HG03196 (cell line): ENCODE data around the gene ZNF423.
A peak's percentile ranks its signal among the peaks of the same experiment; 100 is the strongest.

Source experiments
- ATAC-seq: cut with Tn5 transposase; IDR thresholded peaks from one replicate; pipeline ENCODE4 v1.9.1; 2021; ENCODE audit not compliant: unreplicated experiment

ZNF423 gene

GRCh38 chr16:49455181-49455990 is 400.5 kb downstream of the ZNF423 start:
- ATAC-seq: no peak

DNA sequence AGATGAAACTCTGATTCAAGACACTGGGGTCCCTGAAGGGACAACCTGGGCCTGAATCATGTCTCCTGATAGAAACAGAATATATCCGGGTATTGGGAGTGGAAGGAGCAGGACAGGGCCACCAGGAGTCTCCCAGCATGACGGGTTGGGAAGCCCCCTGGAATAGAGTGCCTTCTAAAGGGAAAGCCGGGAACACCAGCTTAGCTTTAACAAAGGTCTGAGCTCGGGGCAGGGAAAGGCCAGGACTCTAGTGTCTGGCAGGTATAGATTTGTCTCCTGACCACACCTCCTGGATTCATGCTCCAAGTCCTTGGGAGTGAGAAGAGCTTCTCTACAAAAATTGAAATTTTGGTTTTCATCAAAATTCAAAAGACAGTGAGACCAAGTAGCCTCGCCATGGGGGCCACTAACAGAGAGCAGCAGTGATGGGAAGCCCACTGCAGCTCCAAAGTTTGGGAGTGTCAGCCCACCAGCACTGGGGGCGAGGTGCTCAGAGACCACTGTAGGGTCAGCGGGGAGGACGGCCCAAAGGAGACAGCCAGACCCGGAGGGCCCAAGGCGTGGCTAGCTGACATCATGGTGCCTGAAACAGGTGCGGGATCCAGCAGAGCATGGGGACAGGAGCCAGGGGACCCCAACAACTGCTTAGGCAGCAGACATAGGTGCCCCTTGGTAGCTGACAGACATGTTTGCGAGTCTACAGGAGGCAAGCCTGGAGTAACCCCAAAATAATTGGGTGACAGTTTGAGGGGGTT is 401.3 kb downstream of the ZNF423 start:
- ATAC-seq: no peak

GRCh38 chr16:49453983-49454382 is 401.9 kb downstream of the ZNF423 start:
- no peak for ATAC-seq

- no peak for ATAC-seq
Measured at GRCh38 chr16:49453021-49453420, 402.9 kb downstream of the ZNF423 start.

DNA sequence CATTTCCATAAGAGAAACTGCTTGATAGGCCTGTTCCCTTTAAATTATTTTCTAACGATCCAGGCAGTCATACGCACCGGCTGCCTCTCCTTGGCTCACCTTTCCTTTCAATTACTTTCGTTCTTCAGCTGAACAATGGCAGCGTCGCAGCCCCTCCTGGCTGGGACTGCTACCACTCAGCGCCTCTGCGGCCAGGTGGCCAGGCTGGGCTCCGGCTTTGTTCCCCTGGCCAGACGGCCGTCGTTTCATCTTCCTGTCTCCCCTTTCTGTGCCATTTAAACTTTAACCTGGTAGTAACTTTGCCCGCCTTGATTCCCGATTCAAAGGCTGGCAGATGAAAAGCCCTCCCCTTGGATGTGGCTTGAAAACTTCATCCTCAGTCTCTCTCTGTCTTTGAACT is 403.3 kb downstream of the ZNF423 start:
- ATAC-seq: no peak

GRCh38 chr16:49452108-49452507 is 403.8 kb downstream of the ZNF423 start:
- ATAC-seq: no peak

- ATAC-seq: no peak
Measured at GRCh38 chr16:49446805-49447204, 409.1 kb downstream of the ZNF423 start.

DNA sequence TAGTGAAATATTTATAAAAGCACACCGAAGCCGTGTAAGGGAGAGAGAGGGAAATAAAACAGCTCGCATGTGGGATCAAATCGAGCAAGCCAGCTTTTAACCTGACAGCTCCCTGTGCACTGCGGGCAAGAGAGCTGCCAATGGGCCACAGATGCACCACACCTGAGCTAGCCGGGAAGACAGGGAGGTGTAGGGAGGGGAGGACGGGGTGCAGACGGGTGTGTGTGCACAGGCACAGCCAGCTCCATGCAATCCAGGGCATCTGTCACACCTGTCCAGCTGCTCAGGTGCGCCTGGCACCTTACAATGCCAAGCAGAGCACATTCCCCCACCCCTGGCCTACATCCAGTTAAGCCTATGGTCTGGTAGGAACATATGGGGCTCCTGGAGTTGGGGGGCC is 412.3 kb downstream of the ZNF423 start:
- ATAC-seq: no peak

GRCh38 chr16:49442805-49443204 is 413.1 kb downstream of the ZNF423 start:
- no peak for ATAC-seq

GRCh38 chr16:49441366-49441780 is 414.5 kb downstream of the ZNF423 start:
- ATAC-seq: peak; percentile 98

DNA sequence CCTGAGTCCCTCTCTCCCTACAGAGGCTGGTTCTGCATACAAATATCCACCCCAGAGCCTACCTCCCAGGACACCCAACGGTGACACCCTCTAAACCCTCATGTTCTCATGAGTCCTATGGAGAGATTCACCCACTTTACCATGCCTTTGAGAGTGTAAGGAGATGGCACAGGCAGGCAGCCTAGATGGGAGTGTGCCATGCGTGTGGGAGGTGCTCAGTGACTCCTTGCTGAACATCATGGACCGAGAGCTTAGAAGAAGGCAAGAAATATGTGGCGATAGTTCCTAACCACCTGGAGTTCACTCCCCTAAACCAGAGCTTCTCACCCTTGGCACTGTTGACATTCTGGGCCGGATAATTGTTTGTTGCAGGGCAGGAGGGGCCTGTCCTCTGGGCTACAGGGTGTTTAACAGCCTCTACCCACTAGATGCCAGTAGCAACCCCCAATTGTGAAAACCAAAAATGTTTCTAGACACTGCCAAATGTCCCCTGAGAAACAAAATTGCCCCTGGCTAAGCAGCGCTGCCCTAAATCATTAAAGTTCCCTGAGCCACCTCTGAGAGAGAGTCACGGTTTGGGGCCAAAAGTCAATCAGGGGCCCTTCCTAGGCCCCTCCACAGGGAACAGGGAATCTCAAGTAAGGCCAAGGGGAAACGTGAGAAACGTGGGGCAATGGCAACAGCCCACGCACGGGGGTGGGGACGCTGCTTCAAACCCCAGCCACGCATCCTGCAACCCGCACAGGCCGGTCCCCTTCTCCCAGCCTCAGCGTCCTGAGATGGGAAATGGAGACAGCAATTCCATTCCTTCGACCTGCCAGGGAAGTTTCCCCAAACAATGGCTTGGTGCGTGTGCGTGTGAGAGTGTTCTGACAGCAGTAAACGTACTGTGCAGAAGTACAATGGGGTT is 415.5 kb downstream of the ZNF423 start:
- ATAC-seq: no peak

- no peak for ATAC-seq
Measured at GRCh38 chr16:49439676-49440075, 416.2 kb downstream of the ZNF423 start.

DNA sequence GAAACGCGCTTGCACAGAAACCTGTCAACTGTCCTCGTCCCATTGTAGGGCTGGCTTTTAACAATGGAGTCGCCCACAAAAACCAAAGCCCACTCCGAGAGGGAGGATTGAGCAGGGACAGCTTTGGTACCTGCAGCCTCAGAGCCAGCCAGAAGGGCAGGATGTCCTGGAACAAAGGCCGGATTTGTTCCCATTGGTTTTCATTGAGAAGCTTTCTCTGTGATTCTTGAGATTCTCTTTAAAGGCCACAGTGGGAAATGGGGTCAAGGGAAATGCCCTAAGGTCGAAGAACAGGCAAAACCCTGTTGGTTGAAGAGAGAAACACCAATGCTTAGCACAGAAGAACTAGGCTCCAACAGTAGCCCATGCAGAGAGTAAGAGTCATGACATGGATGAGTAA is 416.9 kb downstream of the ZNF423 start:
- no peak for ATAC-seq
